ENCODE data around the gene PCNT. TPM values are rescaled to one million over a fixed set of nuclear protein-coding genes. Genes with fewer than 3 reads are reported as not detected.

The PCNT gene
- total and polyA plus RNA-seq, 9 of the 15 experiments (the other 6 are each of a cell fraction or from before 2014, with no cell fraction given) = 9.1 to 53.5 (median 31.3) TPM

- peak; percentile 92 for TF ChIP-seq THAP12 (CRISPR knock-in tag; IDR thresholded peaks at IDR 0.05)
- TF ChIP-seq, protein P1, sequence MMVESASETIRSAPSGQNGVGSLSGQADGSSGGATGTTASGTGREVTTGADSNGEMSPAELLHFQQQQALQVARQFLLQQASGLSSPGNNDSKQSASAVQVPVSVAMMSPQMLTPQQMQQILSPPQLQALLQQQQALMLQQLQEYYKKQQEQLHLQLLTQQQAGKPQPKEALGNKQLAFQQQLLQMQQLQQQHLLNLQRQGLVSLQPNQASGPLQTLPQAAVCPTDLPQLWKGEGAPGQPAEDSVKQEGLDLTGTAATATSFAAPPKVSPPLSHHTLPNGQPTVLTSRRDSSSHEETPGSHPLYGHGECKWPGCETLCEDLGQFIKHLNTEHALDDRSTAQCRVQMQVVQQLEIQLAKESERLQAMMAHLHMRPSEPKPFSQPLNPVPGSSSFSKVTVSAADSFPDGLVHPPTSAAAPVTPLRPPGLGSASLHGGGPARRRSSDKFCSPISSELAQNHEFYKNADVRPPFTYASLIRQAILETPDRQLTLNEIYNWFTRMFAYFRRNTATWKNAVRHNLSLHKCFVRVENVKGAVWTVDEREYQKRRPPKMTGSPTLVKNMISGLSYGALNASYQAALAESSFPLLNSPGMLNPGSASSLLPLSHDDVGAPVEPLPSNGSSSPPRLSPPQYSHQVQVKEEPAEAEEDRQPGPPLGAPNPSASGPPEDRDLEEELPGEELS (CRISPR knock-in tag; IDR thresholded peaks at IDR 0.05; ENCODE audit: borderline replicate concordance) = no peak
- TF ChIP-seq ZNF124 (CRISPR knock-in tag; IDR thresholded peaks at IDR 0.05) = no peak
- no peak for TF ChIP-seq SMAD2 (IDR thresholded peaks at IDR 0.05; ENCODE audit: low read depth, low read length)
- no peak for TF ChIP-seq HMBOX1 (IDR thresholded peaks at IDR 0.05)
- peak; percentile 14; the same call in 1 of the 2 replicates for TF ChIP-seq ESRRA (IDR thresholded peaks at IDR 0.05; ENCODE audit: borderline replicate concordance, low read depth)
- TF ChIP-seq ZNF280B (CRISPR knock-in tag; IDR thresholded peaks at IDR 0.05) = no peak
- no peak for TF ChIP-seq NEUROD1 (IDR thresholded peaks at IDR 0.05; ENCODE audit: borderline replicate concordance, low read depth, low read length, partially characterized antibody)
- TF ChIP-seq KDM5B (IDR thresholded peaks at IDR 0.05; ENCODE audit: insufficient replicate concordance, low read depth, low read length) = peak; percentile 82
- TF ChIP-seq HNRNPH1 (optimal IDR thresholded peaks at IDR 0.05; ENCODE audit: low read depth, low read length) = no peak
- TF ChIP-seq ZNF134 (CRISPR knock-in tag; conservative IDR thresholded peaks at IDR 0.05) = no peak
- TF ChIP-seq RFX7 (CRISPR knock-in tag; IDR thresholded peaks at IDR 0.05) = no peak
- no peak for TF ChIP-seq KLF1 (tag; IDR thresholded peaks at IDR 0.05)
- TF ChIP-seq ZNF75A (CRISPR knock-in tag; IDR thresholded peaks at IDR 0.05) = no peak
- no peak; the same call in 1 of the 2 replicates for TF ChIP-seq MXI1 (IDR thresholded peaks at IDR 0.05; ENCODE audit: low read depth, low read length)
- TF ChIP-seq ERF (CRISPR knock-in tag; IDR thresholded peaks at IDR 0.05) = peak; percentile 52; the same call in 1 of the 2 replicates
- 0 out of 2 replicates have a peak, but pooled peaks have one; percentile 9 for TF ChIP-seq ZNF24 (IDR thresholded peaks at IDR 0.05)
- no peak for TF ChIP-seq HBP1 (CRISPR knock-in tag; IDR thresholded peaks at IDR 0.05)
Observed at GRCh38 chr21:46324390-46325072, 575 bp downstream of the PCNT start (continued).
